Measurements from ENCODE around the gene ADAMTS10. TPM values are rescaled to one million over a fixed set of nuclear protein-coding genes. Genes with fewer than 3 reads are reported as not detected.

The ADAMTS10 gene
- 1.1 and 14.2 TPM in 2 replicates for total RNA-seq

GRCh38 chr19:8610041-8610935 lies at the start of gene ADAMTS10:
Gene ADAMTS10, minus strand, starts transcription at chr19:8610715. Its CDS starts 5,005 bp downstream, at chr19:8605710.

GRCh38 chr19:8629996-8630683 lies 19.6 kb upstream of the ADAMTS10 start, which contains the start of gene NFILZ:
Gene NFILZ, plus strand, starts transcription at chr19:8630633. Its CDS starts 46,133 bp downstream, at chr19:8676766.

GRCh38 chr19:8577247-8577646 lies 33.3 kb downstream of the ADAMTS10 start, which contains the start of gene MYO1F:
Gene MYO1F, minus strand, starts transcription at chr19:8577442. Its CDS starts 133 bp downstream, at chr19:8577309.

Other genes starting within 250 kb of the ADAMTS10 start
- gene ANGPTL4, start 246.6 kb downstream of the ADAMTS10 start, total RNA-seq, result 3.6 and 26.3 TPM in 2 replicates
- gene RAB11B, start 220.4 kb downstream of the ADAMTS10 start, total RNA-seq, result 55.7 and 181 TPM in 2 replicates
- gene MARCHF2, start 197.4 kb downstream of the ADAMTS10 start, total RNA-seq, result 132 and 139 TPM in 2 replicates
- 60.9 and 105 TPM in 2 replicates for gene HNRNPM, start 165.7 kb downstream of the ADAMTS10 start, total RNA-seq
- not detected in 2 replicates for gene PRAM1, start 108.1 kb downstream of the ADAMTS10 start, total RNA-seq
- gene ZNF414, start 96.5 kb downstream of the ADAMTS10 start, total RNA-seq, result 3.6 and 6.1 TPM in 2 replicates
- 0.13 and 0.16 TPM in 2 replicates for gene MYO1F, start 33.3 kb downstream of the ADAMTS10 start, total RNA-seq
- gene NFILZ, start 19.9 kb upstream of the ADAMTS10 start, total RNA-seq, result not detected in 2 replicates
- not detected in 2 replicates for gene ACTL9, start 88.1 kb upstream of the ADAMTS10 start, total RNA-seq
- not detected in 2 replicates for gene OR2Z1, start 110.9 kb upstream of the ADAMTS10 start, total RNA-seq
- 2.3 and 3.2 TPM in 2 replicates for gene ZNF558, start 221.6 kb upstream of the ADAMTS10 start, total RNA-seq
- not detected in 2 replicates for gene MBD3L1, start 221.7 kb upstream of the ADAMTS10 start, total RNA-seq